A549 (cell line): ENCODE measurements around the gene NTNG1.

ENCODE experiments used
- BCL3 ChIP-seq: fragments of >200 bp; sonication (Bioruptor Twin); formaldehyde crosslinking; IDR thresholded peaks from 3 replicates; pipeline ENCODE4 v1.6.1; 2016
- BHLHE40 ChIP-seq: IDR thresholded peaks from 2 replicates; pipeline ENCODE4 v1.6.1; 2012; ENCODE audit warnings: low read depth, low read length, inconsistent platforms
- CBX8 ChIP-seq: fragments of 200-600 bp; sonication (generic); IDR thresholded peaks from 2 replicates; pipeline ENCODE4 v1.6.1; 2016
- CHD2 ChIP-seq: fragments of 150-350 bp; IDR thresholded peaks from 2 replicates; pipeline ENCODE4 v1.6.1; 2014; ENCODE audit warnings: low read length; ENCODE audit not compliant: partially characterized antibody
- CTCF ChIP-seq: fragments of >200 bp; sonication (Bioruptor Twin); formaldehyde crosslinking; IDR thresholded peaks from 3 replicates; pipeline ENCODE4 v1.5.1; 2016
- POLR2A ChIP-seq: IDR thresholded peaks from 2 replicates; pipeline ENCODE4 v1.6.1; 2012; ENCODE audit warnings: mild to moderate bottlenecking, low read length
- RAD21 ChIP-seq, 2 experiments: fragments of >200 bp in 1 of 2; sonication (Bioruptor Twin) in 1 of 2; formaldehyde crosslinking in 1 of 2; IDR thresholded peaks in 1 of 2; conservative IDR thresholded peaks in 1 of 2; 2 replicates in 1 of 2; 3 replicates in 1 of 2; pipeline ENCODE4 v1.6.1; 2012 to 2018; ENCODE audit warnings: inconsistent platforms in 1 of 2
- RCOR1 ChIP-seq: fragments of 150-350 bp; IDR thresholded peaks from 2 replicates; pipeline ENCODE4 v1.6.1; 2014; ENCODE audit warnings: antibody characterized with exemption, low read length, low read depth

GRCh38 chr1:107449326-107449725 is 308.5 kb downstream of the NTNG1 start:
- TF ChIP-seq RAD21 (conservative IDR thresholded peaks at IDR 0.05 in 1 of 2, IDR thresholded peaks at IDR 0.05 in 1 of 2): no peak
- TF ChIP-seq CTCF: no peak
- no peak for TF ChIP-seq CBX8
- no peak for TF ChIP-seq POLR2A
- TF ChIP-seq BCL3: no peak
- TF ChIP-seq RCOR1: no peak
- no peak for TF ChIP-seq BHLHE40
- TF ChIP-seq CHD2: no peak
